Erythroblast (primary cell): ENCODE measurements around the gene KRTAP9-1.

ENCODE experiments used
- GATA1 ChIP-seq: IDR thresholded peaks from 2 replicates; pipeline ENCODE4 v1.6.1; 2011; ENCODE audit warnings: low read depth, mild to moderate bottlenecking, control low read depth, low read length, moderate library complexity
- POLR2A ChIP-seq: IDR thresholded peaks from 2 replicates; pipeline ENCODE4 v1.6.1; 2011; ENCODE audit warnings: mild to moderate bottlenecking, low read length

GRCh38 chr17:41147531-41148204 lies 42.0 kb upstream of the KRTAP9-1 start:
- no peak for TF ChIP-seq POLR2A
- no peak for TF ChIP-seq GATA1
